Stimulated activated CD8-positive, alpha-beta memory T cell treated with anti-CD3 and anti-CD28 coated beads, Interleukin-12 subunit alpha, Interleukin-12 subunit beta, amount 100 ng/mL, for 1 hour (primary cell): Measurements from ENCODE around the gene TNS4.

Experiments
- DNase-seq: peaks from one replicate; pipeline ENCODE4 v3.0.0-alpha.2; 2020; ENCODE audit warnings: low read depth

TNS4 gene

DNA sequence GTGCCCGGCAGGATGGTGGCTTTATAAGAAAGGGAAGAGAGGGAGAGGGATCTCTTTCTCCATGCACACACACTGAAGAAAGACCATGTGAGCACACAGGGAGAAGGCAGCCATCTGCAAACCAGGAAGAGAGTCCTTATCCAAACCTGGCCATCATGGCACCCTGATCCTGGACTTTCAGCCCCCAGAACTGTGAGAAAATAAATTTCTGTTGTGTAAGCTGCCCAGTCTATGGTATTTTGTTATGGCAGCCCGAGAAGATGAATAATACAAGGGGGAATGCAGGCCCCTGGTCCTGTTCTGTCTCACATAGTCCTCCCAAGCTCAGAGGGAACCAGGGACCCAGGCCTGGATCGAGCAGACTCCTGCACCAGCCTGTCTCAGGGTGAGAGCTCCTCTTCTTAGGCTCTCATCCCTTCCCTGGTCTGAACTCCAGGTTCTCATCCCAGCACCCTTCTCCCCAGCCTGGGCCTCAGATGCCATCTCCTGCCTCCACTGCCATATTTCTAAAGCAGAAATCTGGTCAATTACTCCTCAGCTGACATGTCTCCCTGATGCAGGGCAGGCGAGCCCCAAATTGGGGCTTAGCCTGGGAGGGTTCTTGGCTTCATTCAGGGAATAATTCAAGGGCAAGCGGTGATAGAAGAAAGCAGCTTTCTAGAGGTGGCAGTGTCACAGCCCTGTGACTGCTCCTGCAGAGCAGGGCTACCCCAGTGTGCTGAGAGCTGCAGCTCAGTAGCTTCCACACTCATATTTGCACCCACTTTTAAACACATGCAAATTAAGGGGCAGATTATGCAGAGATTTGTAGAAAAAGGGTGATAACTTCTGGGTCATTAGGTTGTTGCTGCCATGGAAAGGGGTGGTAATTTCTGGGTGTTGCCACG lies 29.3 kb downstream of the TNS4 start:
- no peak for DNase-seq

DNA sequence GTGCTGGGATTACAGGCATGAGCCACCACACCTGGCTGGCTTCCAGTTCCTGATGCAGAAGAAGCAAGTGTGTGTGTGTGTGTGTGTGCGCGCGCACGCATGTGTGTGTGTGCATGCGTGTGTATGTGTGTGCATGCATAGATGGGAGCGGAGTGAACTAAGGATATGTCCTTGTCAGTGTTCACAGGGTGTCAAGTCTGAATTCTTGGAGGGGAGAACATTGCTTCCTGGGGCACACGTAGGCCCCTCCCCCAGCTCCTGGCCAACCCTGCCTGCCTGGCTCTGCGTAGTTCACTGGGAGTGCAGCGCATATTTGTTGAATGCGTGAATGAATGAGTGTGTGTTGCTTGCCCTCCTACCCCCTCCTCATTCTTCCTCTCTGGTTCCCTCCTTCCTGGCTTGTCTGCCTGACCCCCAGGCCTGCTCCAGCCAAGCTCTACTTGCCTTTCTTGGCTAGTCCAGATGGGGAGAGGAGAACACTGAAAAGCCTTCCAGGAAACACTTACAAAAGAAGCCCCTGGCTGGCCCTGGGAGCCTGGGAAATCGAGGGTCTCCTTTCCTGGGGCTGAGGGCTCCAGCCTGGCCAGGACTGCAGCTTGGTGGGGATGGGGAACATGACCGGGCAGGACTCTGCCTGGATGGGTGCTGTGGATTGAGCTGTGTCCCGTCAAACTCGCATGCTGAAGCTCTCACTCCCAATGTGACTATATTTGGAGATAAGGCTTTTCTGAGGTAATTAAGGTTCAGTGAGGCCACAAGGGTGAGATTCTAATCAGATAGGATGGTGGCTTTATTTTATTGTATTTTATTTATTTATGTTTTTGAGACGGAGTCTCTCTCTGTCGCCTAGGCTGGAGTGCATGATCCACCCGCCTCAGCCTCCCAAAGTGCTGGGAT lies 30.2 kb downstream of the TNS4 start:
- DNase-seq = no peak

DNA sequence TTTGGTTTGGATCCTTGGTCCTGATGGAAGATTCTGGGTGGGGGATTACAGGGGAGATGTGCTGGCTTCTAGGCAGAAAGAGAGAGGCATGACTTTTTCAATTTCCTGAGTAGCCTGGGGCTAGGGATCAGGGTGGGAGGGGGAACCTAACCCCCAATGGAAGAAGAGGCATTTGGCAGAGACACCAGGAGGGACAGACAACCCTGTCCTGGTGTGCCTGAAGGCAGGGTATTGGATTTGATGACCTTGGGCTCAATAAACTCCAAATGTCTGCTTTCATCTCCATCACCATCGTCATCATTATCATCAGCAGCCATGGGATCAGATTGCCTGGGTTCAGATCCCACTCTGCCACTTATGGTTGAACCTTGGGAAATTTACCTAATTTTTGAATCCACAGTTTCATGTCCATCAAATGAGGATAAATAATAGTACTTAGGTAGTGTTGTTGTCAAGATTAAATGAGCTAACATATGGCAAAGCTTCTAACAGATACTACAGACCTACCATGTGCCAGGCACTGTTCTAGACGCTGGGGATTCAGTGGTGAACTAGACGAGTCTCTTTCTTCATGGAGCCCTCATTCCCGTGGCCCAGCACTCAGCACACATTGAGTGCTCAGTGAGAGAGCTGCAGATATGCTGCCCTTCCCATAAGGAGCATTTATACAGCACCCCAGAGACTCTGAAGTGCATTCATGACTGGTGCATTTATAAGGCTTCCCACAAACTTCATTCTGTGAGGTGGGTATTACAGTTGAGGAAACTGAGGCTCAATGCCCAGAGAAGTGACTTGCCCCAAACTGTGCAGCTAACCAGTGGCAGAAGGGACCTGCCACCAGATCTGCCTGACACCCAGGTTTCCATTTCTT lies 31.4 kb downstream of the TNS4 start:
- no peak for DNase-seq

DNA sequence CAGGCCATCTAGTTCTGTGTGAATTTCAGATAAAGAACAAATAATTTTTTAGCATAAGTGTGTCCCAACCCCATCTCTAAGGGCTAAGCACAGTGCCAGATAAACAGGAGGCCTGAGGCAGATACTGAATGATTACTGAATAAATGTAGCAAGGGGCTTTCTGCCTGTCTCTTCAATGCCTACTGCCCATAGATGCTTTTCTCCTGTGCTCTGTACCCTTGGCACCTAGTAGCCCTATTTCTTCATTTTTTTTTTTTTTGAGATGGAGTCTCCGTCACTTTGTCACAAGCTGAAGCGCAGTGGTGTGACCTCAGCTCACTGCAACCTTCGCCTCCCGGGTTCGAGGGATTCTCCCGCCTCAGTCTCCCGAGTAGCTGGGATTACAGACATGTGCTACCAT lies 32.9 kb downstream of the TNS4 start:
- no peak for DNase-seq

GRCh38 chr17:40467281-40467867 lies 34.0 kb downstream of the TNS4 start:
- no peak for DNase-seq

DNA sequence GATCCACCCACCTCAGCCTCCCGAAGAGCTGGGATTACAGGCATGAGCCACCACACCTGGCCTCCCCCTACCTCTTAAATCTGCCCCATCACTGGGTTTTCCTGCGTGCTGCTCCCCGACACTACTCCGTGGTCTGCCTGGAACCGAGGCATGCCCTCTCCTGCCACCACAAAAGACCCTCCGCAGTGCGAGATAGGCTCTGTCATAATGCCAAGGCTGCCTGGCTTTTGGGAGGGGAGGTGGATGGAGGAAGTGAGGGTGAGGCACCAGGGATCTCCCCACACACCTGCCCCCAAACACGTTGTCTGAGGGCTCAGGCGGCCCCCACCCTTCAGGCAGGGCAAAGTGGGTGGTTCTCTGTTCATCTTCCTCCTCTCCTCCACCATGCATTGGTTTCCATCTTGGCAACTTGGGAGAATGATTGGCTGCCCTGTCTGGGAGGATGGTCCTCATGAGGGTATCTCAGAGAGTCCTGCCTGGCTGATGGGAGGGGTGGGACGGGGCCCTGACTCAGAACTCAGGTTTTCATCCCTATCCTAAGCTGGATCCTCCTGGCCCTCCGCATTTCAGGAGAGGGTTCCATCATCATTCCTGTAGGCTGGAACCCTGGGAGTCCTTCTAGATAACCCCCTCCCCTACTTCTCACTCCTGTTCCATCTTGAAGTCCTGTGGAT lies 35.0 kb downstream of the TNS4 start:
- no peak for DNase-seq

GRCh38 chr17:40464392-40464855 lies 37.0 kb downstream of the TNS4 start:
- DNase-seq = no peak

DNA sequence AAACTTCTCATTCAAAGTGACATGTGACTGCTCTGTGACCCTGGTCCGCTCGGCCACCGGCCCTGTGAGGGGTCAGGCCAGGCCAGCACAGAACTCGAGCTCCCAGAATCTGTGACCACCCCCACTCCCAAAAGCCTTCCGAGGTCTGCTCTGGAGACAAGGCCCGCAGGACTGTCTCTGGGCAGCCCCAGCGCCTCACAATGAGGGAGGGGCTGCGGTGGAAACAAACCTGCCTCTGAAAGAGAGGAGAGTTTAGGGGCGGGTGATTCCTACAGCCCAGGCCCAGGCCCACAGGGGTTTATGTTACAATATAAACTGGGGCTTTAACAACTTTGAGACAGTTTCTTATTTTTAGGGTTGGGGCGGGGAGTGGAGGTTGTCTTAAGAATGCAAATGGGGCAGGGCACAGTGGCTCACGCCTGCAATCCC lies 38.3 kb downstream of the TNS4 start:
- DNase-seq = no peak

DNA sequence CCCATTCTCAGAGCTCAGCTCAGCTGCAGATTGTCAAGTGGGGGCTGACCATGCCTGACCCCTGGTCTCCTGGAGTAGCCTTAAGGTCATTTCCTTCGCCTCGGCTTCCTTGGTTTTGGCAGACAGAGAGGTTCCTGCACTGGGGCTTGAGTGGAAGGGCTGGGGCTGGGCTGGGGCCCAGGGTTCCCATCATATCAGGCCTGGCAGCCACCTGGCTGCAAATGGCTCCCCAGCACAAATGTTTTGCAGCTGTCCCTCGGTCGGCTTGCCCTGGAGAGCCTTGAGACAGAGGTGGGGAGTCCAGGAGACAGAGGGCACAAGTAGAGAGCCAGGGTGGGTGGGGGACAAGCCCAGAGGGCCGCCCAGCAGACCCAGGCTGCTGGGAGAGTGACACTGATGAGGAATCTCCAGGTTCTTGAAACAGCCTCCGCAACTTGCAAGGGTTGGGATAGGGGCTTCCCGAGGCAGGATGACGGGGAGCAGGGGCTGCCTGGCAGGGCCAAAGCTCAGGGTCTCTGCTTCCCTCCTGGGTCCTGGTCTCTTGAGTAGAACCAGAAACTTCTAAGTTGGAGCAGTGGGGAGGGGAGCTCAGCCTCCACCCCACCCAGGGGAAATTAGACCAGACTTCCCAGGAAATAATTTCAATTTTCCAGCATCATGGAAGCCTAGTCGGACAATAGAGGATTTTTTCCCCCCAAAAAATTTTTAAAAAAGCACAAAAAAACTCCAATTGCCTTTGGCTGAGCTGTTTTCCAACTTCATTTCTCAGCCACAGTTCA lies 38.9 kb downstream of the TNS4 start:
- no peak for DNase-seq

GRCh38 chr17:40461732-40462342 lies 39.6 kb downstream of the TNS4 start:
- DNase-seq = no peak

DNA sequence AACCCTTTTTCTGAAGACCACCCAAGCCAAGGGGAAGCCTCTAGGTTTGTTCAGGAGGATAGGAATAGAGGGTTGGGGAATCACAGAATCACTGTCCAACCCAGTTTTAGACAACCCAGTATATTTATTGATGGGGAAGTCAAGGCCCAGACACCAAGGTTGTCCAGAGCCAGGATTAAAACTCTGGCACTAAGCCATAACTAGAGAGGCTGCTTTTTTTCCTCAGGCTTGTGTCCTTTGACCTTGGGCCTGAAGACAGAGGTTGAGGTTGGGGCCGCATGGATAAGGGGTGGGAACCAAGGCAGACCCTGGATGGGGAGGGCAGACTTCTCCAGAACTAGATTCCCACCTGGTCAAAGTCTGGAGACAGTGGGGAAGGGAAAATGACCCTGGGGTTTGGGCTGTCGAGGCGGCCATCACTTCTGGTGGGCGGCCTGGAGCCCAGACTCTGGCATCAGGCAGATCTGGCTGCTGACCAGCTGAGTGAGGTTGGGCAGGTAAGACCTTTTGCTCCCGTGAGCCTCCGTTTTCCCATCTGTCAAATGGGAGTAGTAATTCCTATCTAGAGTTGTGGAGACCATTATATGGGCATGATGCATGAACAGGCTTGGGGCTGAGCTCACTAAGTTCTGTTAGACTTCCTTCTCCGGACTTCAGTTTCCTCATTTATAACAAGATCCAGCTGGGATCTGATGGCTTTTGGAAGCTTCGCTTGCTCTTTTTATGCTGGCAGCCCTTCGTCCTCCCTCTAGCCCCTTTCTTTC lies 40.3 kb downstream of the TNS4 start:
- DNase-seq = no peak

- no peak for DNase-seq
Observed at GRCh38 chr17:40460604-40460967, 40.8 kb downstream of the TNS4 start.

- no peak for DNase-seq
Observed at GRCh38 chr17:40459636-40460603, 41.5 kb downstream of the TNS4 start.

DNA sequence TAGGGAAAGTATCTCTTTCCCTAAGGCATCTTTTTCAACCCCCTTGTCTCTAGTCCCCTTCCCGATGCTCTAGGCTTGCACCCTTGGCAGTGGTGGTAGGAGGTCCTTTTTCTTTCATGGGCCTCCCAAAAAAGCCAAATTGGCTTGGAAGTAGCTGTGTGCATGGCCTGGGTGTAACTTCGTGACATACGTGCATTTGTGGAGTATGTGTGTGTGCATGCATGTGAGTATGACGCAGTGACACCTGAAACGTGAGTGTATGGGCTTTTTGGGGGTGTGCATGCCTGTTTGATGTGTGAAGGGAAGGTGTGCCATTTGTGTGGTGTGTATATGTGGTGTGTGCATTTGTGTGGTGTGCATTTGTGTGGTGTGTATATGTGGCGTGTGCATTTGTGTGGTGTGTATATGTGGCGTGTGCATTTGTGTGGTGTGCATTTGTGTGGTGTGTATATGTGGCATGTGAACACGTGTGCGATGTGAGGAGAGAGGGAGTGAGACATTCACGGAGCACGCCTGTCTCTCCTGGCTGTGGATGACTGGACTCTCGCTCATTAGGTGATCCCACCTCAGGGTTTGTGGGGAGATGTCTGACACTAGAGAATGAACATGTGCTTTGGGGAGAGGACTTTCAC lies 42.5 kb downstream of the TNS4 start:
- DNase-seq = no peak

DNA sequence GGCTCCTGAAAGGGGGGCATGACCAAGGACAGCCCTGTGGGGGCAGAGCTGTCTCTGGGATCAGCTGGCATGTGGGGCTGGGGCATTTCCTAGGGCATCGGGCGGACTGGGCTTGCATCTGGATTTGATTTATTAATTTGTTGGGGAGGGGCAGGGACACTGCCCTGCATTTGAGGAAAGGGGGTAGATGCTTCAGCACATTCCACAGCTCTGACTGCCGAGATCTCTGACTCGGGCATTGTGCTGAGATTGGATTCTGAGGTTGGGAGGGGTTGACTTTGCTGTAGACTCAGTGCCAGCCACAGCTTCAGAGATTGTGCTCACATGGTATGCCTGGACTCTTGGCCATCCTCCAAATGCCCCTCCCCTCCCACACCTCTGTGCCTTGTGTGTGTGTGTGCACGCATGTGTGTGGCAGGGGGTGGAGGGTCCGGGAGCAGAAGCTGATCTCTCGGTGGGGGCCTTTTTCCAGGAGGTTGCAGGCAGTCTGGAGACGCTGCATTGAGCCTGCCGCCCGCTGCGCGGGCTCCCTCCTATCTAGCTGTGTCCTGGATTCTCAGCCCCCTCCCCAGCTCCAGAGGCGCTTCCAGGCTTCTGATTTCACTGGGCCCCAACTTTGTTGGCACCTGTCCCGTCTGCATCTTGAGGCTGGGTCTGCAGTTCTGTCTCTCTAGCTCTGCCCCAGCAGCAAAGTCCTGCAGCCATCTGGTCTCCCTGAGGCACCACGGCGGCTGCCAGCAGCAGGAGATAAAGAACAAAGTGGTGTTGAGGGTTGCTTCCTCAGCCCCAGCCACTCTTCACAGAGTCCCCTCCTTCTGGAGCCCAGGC lies 43.2 kb downstream of the TNS4 start:
- DNase-seq = no peak

- no peak for DNase-seq
Observed at GRCh38 chr17:40457369-40457768, 44.1 kb downstream of the TNS4 start.
